HG03469 (cell line): ENCODE results near the gene SLC5A4.
"Not testable (repeated sequence)": the region's sequence is repeated elsewhere in the genome, so short reads cannot be mapped to it uniquely, and the experiment has no call there.

Experiments
- ATAC-seq: cut with Tn5 transposase; IDR thresholded peaks from one replicate; pipeline ENCODE4 v1.9.1; 2021; ENCODE audit warnings: mild to moderate bottlenecking, moderate library complexity, moderate number of reproducible peaks; ENCODE audit not compliant: unreplicated experiment

SLC5A4 gene

DNA sequence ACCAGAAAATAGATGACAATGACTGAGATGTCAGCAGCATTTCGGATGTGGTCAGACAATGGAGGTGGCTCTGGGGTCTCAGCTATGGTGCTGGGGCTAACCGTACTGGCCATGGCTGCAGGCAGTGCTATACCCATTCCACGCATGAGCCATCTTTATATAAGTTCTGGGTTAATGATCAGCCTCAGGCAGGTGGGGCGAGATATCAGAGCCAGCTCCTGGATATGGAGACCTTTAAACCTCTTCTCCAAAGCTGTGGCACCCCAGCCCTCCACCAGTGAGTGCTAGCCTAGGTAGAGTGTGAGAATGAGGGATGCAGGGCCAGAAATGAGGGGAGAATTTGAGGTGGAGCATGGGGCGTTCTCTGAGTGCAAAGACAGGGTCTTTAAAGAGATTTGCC is at the start of gene SLC5A4:
SLC5A4 (minus strand) TSS at position 131 of the 400 bp plus-strand sequence; CDS start at position 113, 18 bp downstream.
- ATAC-seq: no peak

DNA sequence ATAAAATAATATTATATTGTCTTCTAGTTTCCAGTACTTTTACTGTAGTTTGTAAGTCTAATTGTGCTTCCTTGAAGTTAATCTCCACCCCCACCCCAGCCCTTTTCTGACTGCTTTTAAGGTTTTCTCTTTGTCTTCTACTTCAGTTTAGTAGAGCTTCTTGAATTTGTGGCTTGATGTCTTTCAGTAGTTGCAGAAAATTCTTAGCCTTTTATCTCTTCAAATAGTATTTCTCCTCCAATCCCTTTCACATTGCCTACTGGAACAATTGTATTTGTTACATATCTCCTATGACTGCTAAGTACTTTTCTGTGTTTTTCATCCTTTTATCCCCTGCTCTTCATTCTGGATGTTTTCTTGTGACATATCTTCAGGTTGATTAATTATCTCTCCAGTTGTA is 38.8 kb upstream of the SLC5A4 start:
- ATAC-seq: not testable (repeated sequence)

- no peak for ATAC-seq
Measured at GRCh38 chr22:32286290-32286840, 31.2 kb upstream of the SLC5A4 start.

DNA sequence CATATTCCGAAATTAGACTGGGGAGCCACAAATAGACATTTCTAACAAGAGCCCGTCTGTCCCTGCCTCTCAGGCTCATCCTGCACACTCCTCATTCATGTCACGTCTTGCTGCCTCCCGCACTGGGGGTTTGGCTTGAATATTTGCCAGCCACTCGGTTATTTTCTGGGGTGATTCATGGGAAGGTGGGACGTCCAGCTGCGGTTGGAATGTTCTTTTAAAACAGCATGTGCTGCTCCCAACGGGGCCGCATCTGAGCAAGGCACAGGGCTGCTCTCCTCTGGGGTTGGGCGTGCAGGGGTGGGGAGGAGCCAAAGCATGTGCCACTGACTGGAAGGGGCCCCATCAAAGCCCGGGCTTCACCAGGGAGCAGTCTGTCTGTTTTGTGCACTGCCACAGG is 25.9 kb upstream of the SLC5A4 start:
- ATAC-seq: no peak

GRCh38 chr22:32275353-32275752 is 20.2 kb upstream of the SLC5A4 start:
- not testable (repeated sequence) for ATAC-seq

DNA sequence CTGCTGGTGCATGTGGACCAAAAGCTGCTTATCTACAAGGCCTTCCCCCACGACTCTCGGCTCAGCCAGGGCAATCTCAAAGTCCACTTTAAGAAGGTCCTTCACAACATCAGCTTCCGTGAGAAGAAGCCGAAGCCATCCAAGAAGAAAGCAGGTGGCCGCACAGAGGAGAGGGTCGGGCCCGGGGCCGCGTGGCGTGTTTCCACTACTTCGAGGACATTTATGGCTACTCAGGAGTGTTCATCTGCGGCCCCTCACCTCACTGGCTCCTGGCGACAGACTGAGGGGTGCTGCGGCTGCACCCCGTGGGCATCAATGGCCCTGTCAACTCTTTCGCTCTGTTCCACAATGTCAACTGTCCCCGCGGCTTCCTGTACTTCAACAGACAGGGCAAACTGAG is 16.2 kb upstream of the SLC5A4 start:
- no peak for ATAC-seq

DNA sequence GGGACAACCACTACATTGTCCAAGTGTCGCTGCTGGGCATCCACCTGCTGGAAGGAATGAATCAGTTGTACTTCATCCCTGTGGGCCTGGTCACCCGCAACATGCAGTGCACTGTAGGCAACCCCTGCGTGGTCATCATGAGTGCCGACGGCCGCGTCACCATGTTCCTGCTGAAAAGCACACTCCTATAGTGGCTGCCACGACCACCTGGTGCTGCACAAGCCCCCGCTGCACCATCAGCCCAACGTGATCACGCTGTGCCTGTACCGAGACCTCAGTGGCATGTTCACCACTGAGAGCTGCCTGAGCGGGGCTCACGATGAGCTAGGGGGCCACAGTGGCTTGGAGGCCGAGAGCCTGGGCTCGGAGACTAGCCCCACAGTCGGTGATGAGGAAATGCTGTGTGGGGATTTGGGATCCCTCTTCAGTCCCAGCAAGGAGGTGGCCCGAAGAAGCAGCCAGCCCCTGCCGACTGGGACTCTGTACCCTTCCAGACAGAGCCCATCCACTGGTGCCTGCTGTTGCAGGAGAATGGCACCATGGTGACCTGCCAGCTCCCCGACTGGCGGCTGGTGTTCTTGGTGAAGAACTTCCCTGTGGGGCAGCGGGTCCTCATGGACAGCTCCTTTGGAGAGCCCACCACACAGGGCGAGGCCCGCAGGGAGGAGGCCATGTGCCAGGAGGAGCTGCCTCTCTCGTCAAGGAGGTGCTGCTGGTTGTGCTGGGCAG is 15.7 kb upstream of the SLC5A4 start:
- ATAC-seq: no peak

GRCh38 chr22:32269316-32269715 is 14.2 kb upstream of the SLC5A4 start:
- ATAC-seq: no peak

DNA sequence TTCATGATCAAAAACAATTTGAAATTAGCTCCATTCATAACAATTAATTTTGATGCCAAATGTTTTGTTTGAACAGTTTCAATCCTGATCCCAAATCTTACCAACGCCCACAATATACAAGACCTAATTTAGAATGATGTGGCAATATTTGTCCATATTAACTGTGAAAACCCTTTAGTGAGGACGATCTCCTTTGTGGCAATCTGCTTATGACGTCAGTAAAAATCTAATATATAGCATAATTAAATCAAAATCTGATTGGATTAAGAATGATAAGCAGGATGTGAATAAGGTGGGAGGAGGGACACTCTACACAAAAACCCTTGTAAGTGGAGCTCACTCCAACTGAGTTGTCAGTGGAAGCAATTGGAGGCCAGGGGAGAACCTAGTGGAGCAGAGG is 11.9 kb upstream of the SLC5A4 start:
- ATAC-seq: no peak

DNA sequence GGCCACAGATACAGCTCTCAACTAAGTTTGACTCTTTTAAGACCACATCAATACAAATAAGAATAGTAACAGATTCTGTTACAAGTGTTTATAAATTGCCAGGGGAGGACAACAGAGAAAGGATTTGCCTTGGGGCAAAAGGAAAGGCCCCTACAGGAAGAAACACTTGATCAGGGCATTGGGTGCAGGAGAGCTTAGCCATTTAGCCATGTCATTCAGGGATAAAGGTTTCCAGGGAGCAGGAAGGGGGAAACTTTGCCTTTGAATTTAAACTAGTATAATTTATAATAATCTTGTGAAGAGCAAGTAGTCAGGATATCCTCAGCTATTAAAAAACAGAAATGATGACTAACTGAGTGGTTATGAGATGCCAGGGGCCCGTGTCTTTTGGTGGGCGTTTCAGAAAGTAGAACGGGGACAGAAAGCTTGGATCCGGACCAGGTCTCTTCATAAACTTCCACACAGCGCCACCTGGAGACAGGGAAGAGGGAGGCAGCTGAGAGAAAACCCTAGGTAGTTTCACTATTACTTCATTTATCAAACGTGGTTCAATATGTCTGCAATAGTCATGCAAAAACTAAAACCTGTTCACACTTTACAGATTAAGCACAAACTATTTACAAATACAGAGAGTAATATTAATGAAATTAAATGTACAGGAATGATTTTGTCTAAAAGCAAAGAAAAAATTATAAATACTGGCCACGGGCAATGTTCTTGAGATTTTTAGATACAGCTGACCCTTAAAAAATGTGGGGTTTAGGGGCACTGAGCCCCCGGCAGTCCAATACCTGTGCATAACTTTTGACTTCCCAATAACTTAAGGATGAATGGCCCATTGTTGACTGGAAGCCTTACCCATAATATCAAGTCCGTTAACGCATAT is 11.0 kb upstream of the SLC5A4 start:
- no peak for ATAC-seq

DNA sequence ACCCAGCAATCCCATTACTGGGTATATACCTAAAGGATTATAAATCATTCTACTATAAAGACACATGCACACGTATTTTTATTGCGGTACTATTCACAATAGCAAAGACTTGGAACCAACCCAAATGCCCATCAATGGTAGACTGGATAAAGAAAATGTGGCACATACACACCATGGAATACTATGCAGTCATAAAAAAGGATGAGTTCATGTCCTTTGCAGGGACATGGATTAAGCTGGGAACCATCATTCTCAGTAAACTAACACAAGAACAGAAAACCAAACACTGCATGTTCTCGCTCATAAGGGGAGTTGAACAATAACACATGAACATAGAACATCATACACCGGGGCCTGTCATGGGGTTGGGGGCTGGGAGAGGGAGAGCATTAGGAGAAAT is 8.5 kb upstream of the SLC5A4 start:
- ATAC-seq: not testable (repeated sequence)

GRCh38 chr22:32261306-32261705 is 6.2 kb upstream of the SLC5A4 start:
- no peak for ATAC-seq

GRCh38 chr22:32258791-32259190 is 3.6 kb upstream of the SLC5A4 start:
- ATAC-seq: no peak

DNA sequence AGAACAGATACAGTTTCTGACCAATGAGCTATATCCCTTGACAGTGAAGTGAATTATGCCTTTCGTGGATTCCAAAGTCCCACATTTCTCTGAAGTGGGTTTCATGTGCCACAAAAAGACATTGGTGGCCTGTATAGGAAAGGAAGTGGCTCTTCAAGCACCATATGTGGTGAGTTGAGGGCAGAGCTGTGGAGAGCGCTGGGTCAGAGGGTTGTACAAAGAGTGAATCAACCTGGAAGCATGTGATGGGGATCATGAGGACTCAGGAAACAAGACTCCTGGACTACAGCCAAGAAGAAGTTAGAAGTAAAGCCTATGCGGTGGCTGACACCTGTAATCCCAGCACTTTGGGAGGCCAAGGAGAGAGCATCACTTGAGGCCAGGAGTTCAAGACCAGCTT is 579 bp upstream of the SLC5A4 start:
- no peak for ATAC-seq

DNA sequence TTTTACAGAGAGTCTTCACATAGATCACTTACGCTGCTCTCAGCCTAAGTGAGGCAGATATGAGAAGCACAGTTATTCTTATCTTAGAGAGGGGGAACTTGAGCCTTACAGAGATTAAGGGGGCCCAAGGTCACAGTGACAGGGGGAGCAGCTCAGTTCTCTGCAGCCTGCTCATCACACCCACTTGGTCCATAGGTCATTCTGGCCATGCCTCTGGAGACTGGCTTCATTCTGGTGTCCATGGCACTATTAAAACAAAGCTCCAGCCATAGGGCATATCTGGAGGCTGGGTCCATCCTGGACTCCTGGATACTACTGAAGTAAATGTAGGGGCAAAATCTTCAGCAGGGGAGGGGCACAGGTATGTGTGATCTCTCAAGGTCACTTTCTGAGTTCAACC is 5.9 kb downstream of the SLC5A4 start:
- ATAC-seq: no peak

GRCh38 chr22:32248276-32248675 is 6.9 kb downstream of the SLC5A4 start:
- ATAC-seq: no peak

DNA sequence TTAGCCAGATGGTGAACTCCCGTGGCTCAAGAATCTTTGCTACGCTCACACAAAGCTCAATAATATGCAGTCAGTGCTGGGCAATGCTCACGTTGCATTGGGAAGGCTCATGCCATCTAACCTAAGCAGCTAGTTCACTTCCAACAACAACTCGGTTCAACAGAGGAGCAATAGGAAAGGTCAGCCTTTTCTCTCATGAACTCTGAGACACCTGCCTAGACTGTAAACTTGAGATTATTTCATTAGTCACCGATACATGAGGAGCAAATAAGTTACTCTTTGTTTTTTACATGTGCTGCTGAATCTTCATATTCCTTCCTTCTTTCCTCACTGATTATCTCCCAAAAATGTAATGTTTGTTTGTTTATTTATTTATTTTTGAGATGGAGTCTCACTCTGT is 9.0 kb downstream of the SLC5A4 start:
- ATAC-seq: no peak

GRCh38 chr22:32245042-32245441 is 10.1 kb downstream of the SLC5A4 start:
- no peak for ATAC-seq

GRCh38 chr22:32244547-32244946 is 10.6 kb downstream of the SLC5A4 start:
- no peak for ATAC-seq

DNA sequence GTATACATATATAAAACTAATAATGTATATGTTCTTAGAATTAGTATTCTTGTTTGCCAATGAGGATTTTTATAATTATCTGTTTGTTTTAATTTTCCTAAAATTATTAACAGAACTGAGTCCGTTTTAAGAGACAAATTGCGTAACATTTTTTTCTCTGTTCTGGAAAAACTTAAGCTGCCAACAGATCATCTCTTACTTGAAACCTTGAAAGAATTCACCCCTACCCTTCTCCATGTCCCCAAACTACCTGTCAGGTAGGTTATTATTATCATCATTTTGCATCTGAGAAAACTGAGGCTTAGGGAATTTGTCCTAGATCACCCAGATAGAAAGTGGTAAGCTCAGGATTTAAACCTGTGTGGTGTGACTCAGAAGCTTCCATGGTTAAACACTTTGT is 14.7 kb downstream of the SLC5A4 start:
- no peak for ATAC-seq

DNA sequence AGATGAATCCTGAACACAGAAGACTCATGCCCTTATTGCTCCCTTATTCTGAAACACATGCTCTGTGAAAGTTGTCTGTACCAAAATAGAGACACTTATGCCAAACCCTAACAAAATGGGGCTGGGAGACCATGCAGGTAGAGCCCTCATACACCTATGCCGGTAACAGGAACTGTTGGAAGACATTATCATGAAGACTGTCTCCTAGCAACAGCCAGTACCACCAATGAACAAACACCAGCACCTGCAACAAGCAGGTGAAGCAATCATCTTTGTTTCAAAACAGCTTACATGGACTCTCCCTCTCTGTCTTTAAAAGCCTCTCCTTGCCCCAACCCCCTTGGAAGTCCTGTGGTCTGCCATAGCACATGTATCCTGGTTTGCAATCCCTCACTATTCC is 17.2 kb downstream of the SLC5A4 start:
- ATAC-seq: no peak

- ATAC-seq: no peak
Measured at GRCh38 chr22:32236970-32237369, 18.2 kb downstream of the SLC5A4 start.
